GM12878 (cell line): ENCODE data around the gene LMF1. TPM values are rescaled to one million over a fixed set of nuclear protein-coding genes. Genes with fewer than 3 reads are reported as not detected.

Experiments
- ATAC-seq: fragments of 200-7000 bp; cut with Tn5 transposase; 3 replicates; pipeline ENCODE4 v1.9.1; 2020; ENCODE audit warnings: mild to moderate bottlenecking, moderate library complexity
- BruUV-seq: library from RNA; stranded (reverse); fragments of 400-500 nt; replicated peaks from 2 replicates; lab custom pipeline; 2021; lab: Mats Ljungman, UMichigan
- CTCF ChIA-PET: fragments of 300-600 bp; sonication (Branson Sonifier 250); formaldehyde crosslinking; extraction: SDS; loops from one replicate; lab custom pipeline; 2021; ENCODE audit warnings: inconsistent platforms; lab: Yijun Ruan, JAX
- POLR2A ChIA-PET: fragments of 350-600 bp; formaldehyde crosslinking; extraction: SDS; loops from one replicate; lab custom pipeline; 2021; ENCODE audit warnings: inconsistent platforms; lab: Charles Lee
- RAD21 ChIA-PET: fragments of 300-600 bp; sonication (Branson Sonifier 250); formaldehyde crosslinking; loops from one replicate; lab custom pipeline; 2023; ENCODE audit warnings: antibody characterized with exemption; ENCODE audit not compliant: unreplicated experiment; lab: Charles Lee
- SMC1A ChIA-PET: fragments of 300-600 bp; sonication (Branson Sonifier 250); formaldehyde crosslinking; loops from one replicate; lab custom pipeline; 2023; ENCODE audit not compliant: unreplicated experiment, uncharacterized antibody; lab: Charles Lee
- DNase-seq: peaks from one replicate; pipeline ENCODE4 v3.0.0-alpha.2; 2011; ENCODE audit warnings: low read depth, low spot score
- FAIRE-seq: peaks from 3 replicates; lab custom pipeline; 2011; peaks lifted over from hg19 to GRCh38; lab: Jason Lieb, UNC
- H2AFZ ChIP-seq: 2 replicates; pipeline ENCODE4 v1.6.0; 2011; ENCODE audit warnings: low read depth, low read length, control low read depth; ENCODE audit not compliant: control insufficient read depth
- H3K27ac ChIP-seq: 2 replicates; pipeline ENCODE4 v1.5.1; 2011; ENCODE audit warnings: control low read depth; ENCODE audit not compliant: control insufficient read depth, insufficient read depth
- H3K27me3 ChIP-seq, 2 experiments: replicated peaks in 1 of 2; 2 replicates each; pipeline versions ENCODE4 v1.6.0 to v1.6.1; 2011; ENCODE audit warnings: low read length in 1 of 2; ENCODE audit not compliant: control insufficient read depth in 2 of 2, insufficient read depth in 2 of 2
- H3K36me3 ChIP-seq, 2 experiments: 2 replicates each; pipeline ENCODE4 v1.5.1; 2011; ENCODE audit warnings: low read length in 1 of 2; ENCODE audit not compliant: control insufficient read depth in 2 of 2, insufficient read depth in 2 of 2
- H3K4me1 ChIP-seq: 2 replicates; pipeline ENCODE4 v1.6.1; 2011; ENCODE audit warnings: mild to moderate bottlenecking, low read length, moderate library complexity, mixed read lengths; ENCODE audit not compliant: control insufficient read depth, insufficient read depth
- H3K4me2 ChIP-seq: 2 replicates; pipeline ENCODE4 v1.6.0; 2011; ENCODE audit warnings: control low read depth; ENCODE audit not compliant: control insufficient read depth, insufficient read depth
- H3K4me3 ChIP-seq: fragments of 200-600 bp; sonication (generic); 2 replicates; pipeline ENCODE4 v1.5.1; 2016
- H3K79me2 ChIP-seq: 2 replicates; pipeline ENCODE4 v1.6.0; 2011; ENCODE audit warnings: low read length; ENCODE audit not compliant: control insufficient read depth, insufficient read depth
- H3K9ac ChIP-seq: 2 replicates; pipeline ENCODE4 v1.8.0; 2011; ENCODE audit warnings: low read length, control low read depth, mixed read lengths; ENCODE audit not compliant: control insufficient read depth, insufficient read depth
- H3K9me3 ChIP-seq: replicated peaks from 3 replicates; pipeline ENCODE4 v1.5.1; 2011; ENCODE audit warnings: mild to moderate bottlenecking, low read length; ENCODE audit not compliant: control insufficient read depth, insufficient read depth
- H4K20me1 ChIP-seq: 2 replicates; pipeline ENCODE4 v1.6.0; 2011; ENCODE audit not compliant: control insufficient read depth, insufficient read depth
- ATF2 ChIP-seq: IDR thresholded peaks from 2 replicates; pipeline ENCODE4 v1.6.1; 2012; ENCODE audit warnings: low read length, inconsistent platforms
- ATF7 ChIP-seq: fragments of 450-650 bp; IDR thresholded peaks from 2 replicates; pipeline ENCODE4 v1.6.1; 2016; ENCODE audit warnings: low read depth, mild to moderate bottlenecking
- MYC ChIP-seq: IDR thresholded peaks from 2 replicates; pipeline ENCODE4 v1.6.1; 2011; ENCODE audit warnings: mild to moderate bottlenecking, low read length, moderate library complexity, inconsistent platforms; ENCODE audit not compliant: insufficient read depth, insufficient replicate concordance, insufficient read length, severe bottlenecking
- POU2F2 ChIP-seq: IDR thresholded peaks from 3 replicates; pipeline ENCODE4 v1.6.1; 2011; ENCODE audit warnings: low read depth, mild to moderate bottlenecking, low read length, borderline replicate concordance
- PRDM15 ChIP-seq: fragments of 450-650 bp; formaldehyde crosslinking; IDR thresholded peaks from 2 replicates; pipeline ENCODE4 v1.4.0; 2020; ENCODE audit warnings: mild to moderate bottlenecking, moderate library complexity
- RELB ChIP-seq: fragments of 450-650 bp; IDR thresholded peaks from 2 replicates; pipeline ENCODE4 v1.6.1; 2017; ENCODE audit warnings: low read depth, mild to moderate bottlenecking, moderate library complexity
- SMAD1 ChIP-seq: fragments of 450-650 bp; IDR thresholded peaks from 2 replicates; pipeline ENCODE4 v1.6.1; 2018; ENCODE audit warnings: mild to moderate bottlenecking, low read depth; ENCODE audit not compliant: partially characterized antibody
- SREBF2 ChIP-seq: IDR thresholded peaks from 2 replicates; pipeline ENCODE4 v1.6.1; 2012; ENCODE audit warnings: mild to moderate bottlenecking, low read length
- SUZ12 ChIP-seq: fragments of 200-600 bp; sonication (generic); IDR thresholded peaks from one replicate; pipeline ENCODE4 v1.6.1; 2018; ENCODE audit warnings: antibody characterized with exemption, mild to moderate bottlenecking; ENCODE audit not compliant: unreplicated experiment
- TCF12 ChIP-seq: IDR thresholded peaks from 2 replicates; pipeline ENCODE4 v1.6.1; 2011; ENCODE audit warnings: low read depth, mild to moderate bottlenecking, low read length
- WGBS: methylation state at CpG from one replicate; pipeline ENCODE4 v1.1.6; 2016; ENCODE audit warnings: low lambda C conversion rate; ENCODE audit not compliant: insufficient replicate concordance, insufficient coverage; ENCODE audit errors: missing lambda C conversion rate; 5-methylcytosine and 5-hydroxymethylcytosine counted together
- in situ Hi-C: fragments of 300-500 bp; cut with MboI; formaldehyde crosslinking; loops from 9 replicates; pipeline ENCODE4 v1.14.3; 2018; ENCODE audit warnings: mixed read lengths
- intact Hi-C: fragments of 100-400 bp; cut with micrococcal nuclease; formaldehyde crosslinking; loops from one replicate; pipeline ENCODE4 v1.14.2; 2022; ENCODE audit not compliant: unreplicated experiment
- polyA plus RNA-seq, 11 experiments: library from polyadenylated mRNA; depleted of rRNA in 4 of 11; unstranded in 6 of 11; stranded (reverse) in 5 of 11; fragments of >200 nt; fragmentation: Nextera tagmentation in 4 of 11; fragmentation: Illumina TruSeq in 1 of 11; extraction: Ambion mirVana in 4 of 11; extraction: Trizol in 1 of 11; gene quantifications; 1 replicate in 1 of 11; 2 replicates in 10 of 11; pipeline versions ENCODE4 v1.2.1 to v1.2.3, GENCODE V29; 2011 to 2016; ENCODE audit warnings: inconsistent platforms in 2 of 11, missing spikeins in 2 of 11, low read depth in 1 of 11
- total RNA-seq, 4 experiments: library from RNA; depleted of rRNA in 3 of 4; stranded (reverse); fragments of >200 nt in 3 of 4; fragmentation: Illumina TruSeq in 1 of 4; extraction: Trizol in 1 of 4; gene quantifications; 2 replicates each; pipeline versions ENCODE4 v1.2.1 to v1.2.3, GENCODE V29; 2013 to 2021

LMF1 gene
- total and polyA plus RNA-seq, 10 of the 15 experiments (the other 5 are each of a cell fraction or from before 2014, with no cell fraction given), result 0.18 to 3.2 (median 1.4) TPM; not detected in 1

- TF ChIP-seq PRDM15 (CRISPR knock-in tag), result no peak
- TF ChIP-seq POU2F2, result no peak
- TF ChIP-seq ATF7, result no peak
- no peak for TF ChIP-seq TCF12
- TF ChIP-seq SREBF2, result no peak
- TF ChIP-seq SMAD1, result no peak
Measured at GRCh38 chr16:828891-829290, 141.9 kb downstream of the LMF1 start (continued).

GRCh38 chr16:827513-827912 is 143.3 kb downstream of the LMF1 start:
- FAIRE-seq, result no peak
- no TSS peak for BruUV-seq
- ChIA-PET CTCF (no interaction called here), POLR2A (no interaction called here), SMC1A (no interaction called here), RAD21 (no interaction called here)
- Histone ChIP-seq H3K27me3 (no peaks in the 10 kb centered on the region), H2AFZ (no peak overlapping the region), H3K4me1 (no peaks in the 10 kb centered on the region), H3K9ac (no peak overlapping the region), H4K20me1 (no peaks in the 10 kb centered on the region), H3K4me2 (no peak overlapping the region), H3K79me2 (no peaks in the 10 kb centered on the region), H3K36me3 (no peaks in the 10 kb centered on the region), H3K9me3 (no peaks in the 10 kb centered on the region; the same call in 2 of the 3 replicates), H3K4me3 (no peak overlapping the region), H3K27ac (no peak overlapping the region)
- DNase-seq, result no peak
- no peak for ATAC-seq
- intact Hi-C loops, result no loop called here
- WGBS, result 77% methylated on average over 23 of the region's 24 CpGs
- in situ Hi-C loops, result no loop called here
- TF ChIP-seq MYC, result no peak
- TF ChIP-seq SUZ12, result no peak
- TF ChIP-seq ATF2, result no peak
- no peak for TF ChIP-seq RELB
